Left lung (tissue), 10 donors: ENCODE results near the gene JAK2. TPM values are rescaled to one million over a fixed set of nuclear protein-coding genes. Genes with fewer than 3 reads are reported as not detected.
"Not testable (repeated sequence)": the region's sequence is repeated elsewhere in the genome, so short reads cannot be mapped to it uniquely, and the experiment has no call there.

ENCODE experiments used
- ATAC-seq: fragments of 200-7000 bp; cut with Tn5 transposase; one replicate; pipeline ENCODE4 v1.9.1; 2020; ENCODE audit warnings: moderate library complexity
- DNase-seq, 4 donors: peaks; one replicate each; pipeline ENCODE4 v3.0.0-alpha.2; 2013 to 2020
- H3K27ac ChIP-seq, 2 donors: fragments of 200-600 bp; sonication (generic) in 1 of 2; one replicate each; pipeline versions ENCODE4 v1.5.0 to v1.8.0; 2020 to 2021
- H3K27me3 ChIP-seq, 2 donors: fragments of 200-600 bp; sonication (generic) in 1 of 2; one replicate each; pipeline versions ENCODE4 v1.5.0 to v1.8.0; 2020 to 2021
- H3K36me3 ChIP-seq, 2 donors: fragments of 200-600 bp; sonication (generic) in 1 of 2; one replicate each; pipeline versions ENCODE4 v1.5.0 to v1.8.0; 2020 to 2021
- H3K4me1 ChIP-seq, 2 donors: fragments of 200-600 bp; one replicate each; pipeline ENCODE4 v1.8.0; 2021
- H3K4me3 ChIP-seq, 2 donors: fragments of 200-600 bp; sonication (generic) in 1 of 2; one replicate each; pipeline versions ENCODE4 v1.5.0 to v1.8.0; 2020 to 2021; ENCODE audit warnings: mild to moderate bottlenecking in 1 of 2
- H3K9me3 ChIP-seq, 2 donors: fragments of 200-600 bp; sonication (generic) in 1 of 2; one replicate each; pipeline versions ENCODE4 v1.5.0 to v1.8.0; 2020 to 2021
- CTCF ChIP-seq, 2 donors: fragments of 200-600 bp; sonication (generic) in 1 of 2; IDR thresholded peaks; one replicate each; pipeline versions ENCODE4 v1.5.0 to v1.8.0; 2021; ENCODE audit warnings: antibody characterized with exemption in 2 of 2
- intact Hi-C, 2 donors: fragments of 100-400 bp; cut with DNase I; formaldehyde crosslinking; loops; one replicate each; pipeline versions ENCODE4 v1.11.2 to v1.14.2; 2022
- polyA plus RNA-seq, 6 donors: library from polyadenylated mRNA; unstranded; fragments of 120-200 nt; gene quantifications; one replicate each; pipeline ENCODE4 v1.2.1, GENCODE V29; 2013; ENCODE audit not compliant: insufficient read length in 6 of 6
- total RNA-seq, 2 donors: library from RNA; stranded (reverse); fragmentation: NEBNext Ultra II Directional; extraction: Animal tissue kit (Norgen Biotek cat#: 25700); gene quantifications; one replicate each; pipeline ENCODE4 v1.2.1, GENCODE V29; 2021
- donor health status: DM: no; HTN: yes; CAD: no.
- donor health status: DM: no; HTN: no; CAD: no.

Gene JAK2
- total and polyA plus RNA-seq, 8 donors: 13.6 to 27.3 (median 15.3) TPM

GRCh38 chr9:5008202-5008601 is 23.1 kb downstream of the JAK2 start:
- Histone ChIP-seq H3K9me3 (peaks cover 0 to 5% of the 10 kb centered on the region in 2 donors), H3K27ac (no peak overlapping the region), H3K4me3 (no peak overlapping the region), H3K4me1 (peaks cover 2 to 7% of the 10 kb centered on the region in 2 donors), H3K36me3 (peaks cover 0 to 3% of the 10 kb centered on the region in 2 donors), H3K27me3 (no peaks in the 10 kb centered on the region)
- intact Hi-C loops: no loop called here
- ATAC-seq: no peak
- no peak for DNase-seq
- TF ChIP-seq CTCF (IDR thresholded peaks at IDR 0.05): no peak

- no peak for DNase-seq
- Histone ChIP-seq H3K36me3 (peaks cover 0 to 7% of the 10 kb centered on the region in 2 donors), H3K27ac (no peak overlapping the region), H3K27me3 (no peaks in the 10 kb centered on the region), H3K4me3 (no peak overlapping the region), H3K9me3 (peaks cover 0 to 1% of the 10 kb centered on the region in 2 donors), H3K4me1 (peaks cover 3 to 8% of the 10 kb centered on the region in 2 donors)
- TF ChIP-seq CTCF (IDR thresholded peaks at IDR 0.05): no peak
- intact Hi-C loops: no loop called here
- ATAC-seq: no peak
Observed at GRCh38 chr9:5013374-5013773, 28.3 kb downstream of the JAK2 start.

- H3K4me1 ChIP-seq: peaks cover 3 to 8% of the 10 kb centered on the region in 2 donors
- H3K4me3 ChIP-seq: no peak overlapping the region
- ATAC-seq: no peak
- TF ChIP-seq CTCF (IDR thresholded peaks at IDR 0.05): no peak
- H3K27me3 ChIP-seq: no peaks in the 10 kb centered on the region
- no peak overlapping the region for H3K27ac ChIP-seq
- peaks cover 0 to 9% of the 10 kb centered on the region in 2 donors for H3K36me3 ChIP-seq
- intact Hi-C loops: no loop called here
- DNase-seq: no peak
- H3K9me3 ChIP-seq: peaks cover 0 to 7% of the 10 kb centered on the region in 2 donors
Observed at GRCh38 chr9:5015934-5016333, 30.9 kb downstream of the JAK2 start.

- DNase-seq (peak in 1 of 4 donors; percentile 24), ATAC-seq (no peak)
- no peaks in the 10 kb centered on the region for H3K9me3 ChIP-seq
- H3K4me3 ChIP-seq: no peak overlapping the region
- peaks cover 0 to 48% of the 10 kb centered on the region in 2 donors for H3K36me3 ChIP-seq
- no peak overlapping the region for H3K27ac ChIP-seq
- intact Hi-C loops: no loop called here
- no peak for TF ChIP-seq CTCF (IDR thresholded peaks at IDR 0.05)
- no peaks in the 10 kb centered on the region for H3K4me1 ChIP-seq
- H3K27me3 ChIP-seq: no peaks in the 10 kb centered on the region
Observed at GRCh38 chr9:5025416-5025815, 40.3 kb downstream of the JAK2 start.

GRCh38 chr9:5031941-5032340 is 46.9 kb downstream of the JAK2 start:
- H3K27me3 ChIP-seq, intact Hi-C loops, ATAC-seq: not testable (repeated sequence)

More at GRCh38 chr9:5031941-5032340, 46.9 kb downstream of the JAK2 start:
- not testable (repeated sequence) for H3K4me1 ChIP-seq, H3K9me3 ChIP-seq, H3K27ac ChIP-seq, H3K4me3 ChIP-seq
- H3K36me3 ChIP-seq: peaks cover 0 to 31% of the 10 kb centered on the region in 2 donors
- DNase-seq: peak in 1 of 4 donors; percentile 59
